Fibroblast of gingiva (primary cell): ENCODE data around the gene TP63.

Source experiments
- DNase-seq: peaks from one replicate; pipeline ENCODE4 v3.0.0-alpha.2; 2011; ENCODE audit warnings: low read depth

TP63 gene

GRCh38 chr3:189911001-189911400 lies 279.8 kb downstream of the TP63 start:
- DNase-seq: no peak

GRCh38 chr3:189914799-189915198 lies 283.6 kb downstream of the TP63 start:
- DNase-seq: peak; percentile 87

DNA sequence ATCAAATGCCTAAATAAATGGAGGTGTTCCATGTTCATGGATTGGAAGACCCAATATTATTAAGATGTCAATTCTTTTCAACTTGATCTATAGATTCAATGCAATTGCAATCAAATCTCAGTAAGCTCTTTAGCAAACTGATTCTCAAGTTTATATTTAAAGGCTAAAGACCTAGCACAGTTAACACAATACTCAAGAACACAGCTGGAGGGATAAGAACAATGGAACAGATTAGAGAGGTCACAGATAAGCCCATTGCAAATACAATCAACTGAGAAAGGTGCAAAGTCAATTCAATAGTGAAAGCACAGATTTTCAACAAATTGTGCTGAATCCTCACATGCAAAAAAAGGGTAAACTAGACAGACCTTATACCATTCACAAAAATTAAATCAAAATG lies 290.6 kb downstream of the TP63 start:
- no peak for DNase-seq

- no peak for DNase-seq
These were observed 297.0 kb downstream of the TP63 start for GRCh38 chr3:189927975-189928895.

DNA sequence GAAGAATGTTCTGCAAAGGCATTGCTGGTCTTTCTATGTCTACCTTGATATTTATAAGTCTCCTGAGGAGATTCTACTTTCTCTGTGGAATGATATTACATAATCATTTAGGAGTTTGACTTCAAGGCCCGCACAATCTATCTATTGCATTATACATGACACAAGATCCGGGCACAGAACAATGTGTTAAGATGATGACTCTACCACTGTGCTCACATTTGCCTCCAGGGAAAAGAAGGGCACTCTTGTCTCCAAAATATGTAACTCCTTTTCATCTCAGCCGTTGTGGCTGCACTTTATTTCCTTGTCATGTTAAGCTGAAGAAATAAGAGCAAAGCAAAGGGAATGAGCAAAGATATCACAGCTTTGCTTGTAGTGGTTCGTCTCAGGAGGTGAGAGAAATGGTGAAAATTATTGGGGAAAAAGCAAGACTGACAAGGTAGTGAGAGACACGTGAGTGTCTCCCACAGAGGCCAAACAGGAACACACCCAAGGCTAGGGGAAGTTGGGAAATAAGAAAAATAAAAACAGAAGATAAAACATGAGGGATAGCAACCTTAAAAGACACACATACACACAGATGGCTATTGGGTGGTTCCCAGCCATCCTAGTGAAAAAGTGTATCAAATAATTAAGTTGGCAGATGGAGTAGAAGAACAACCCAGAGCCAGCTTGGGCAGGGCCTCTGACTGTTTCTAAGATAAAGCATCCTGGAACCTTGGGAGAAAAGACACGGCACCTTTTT lies 305.2 kb downstream of the TP63 start:
- no peak for DNase-seq

GRCh38 chr3:189937302-189938127 lies 306.3 kb downstream of the TP63 start:
- peak; percentile 82 for DNase-seq

DNA sequence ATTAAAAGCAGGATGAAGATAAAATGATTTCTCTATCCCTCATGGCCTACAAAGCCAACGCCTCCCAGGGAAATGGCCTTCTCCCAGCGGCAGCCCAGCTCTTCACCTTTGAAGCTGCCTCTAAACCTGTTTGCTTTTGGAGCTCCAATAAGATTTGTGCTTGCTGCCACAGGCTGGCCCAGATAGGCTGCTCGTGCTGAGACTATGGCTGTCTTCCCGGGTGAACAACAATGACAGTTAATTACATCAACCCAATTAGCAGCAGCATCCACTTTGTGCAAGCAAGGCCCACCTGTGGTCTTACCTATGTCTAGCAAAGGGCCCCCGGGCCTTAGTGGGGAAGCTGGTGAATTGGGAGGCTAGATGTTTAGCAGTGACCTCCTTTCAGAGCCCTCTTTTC lies 309.9 kb downstream of the TP63 start:
- no peak for DNase-seq

GRCh38 chr3:189941679-189942078 lies 310.5 kb downstream of the TP63 start:
- DNase-seq: no peak

- no peak for DNase-seq
These were observed 311.8 kb downstream of the TP63 start for GRCh38 chr3:189942948-189943347.

DNA sequence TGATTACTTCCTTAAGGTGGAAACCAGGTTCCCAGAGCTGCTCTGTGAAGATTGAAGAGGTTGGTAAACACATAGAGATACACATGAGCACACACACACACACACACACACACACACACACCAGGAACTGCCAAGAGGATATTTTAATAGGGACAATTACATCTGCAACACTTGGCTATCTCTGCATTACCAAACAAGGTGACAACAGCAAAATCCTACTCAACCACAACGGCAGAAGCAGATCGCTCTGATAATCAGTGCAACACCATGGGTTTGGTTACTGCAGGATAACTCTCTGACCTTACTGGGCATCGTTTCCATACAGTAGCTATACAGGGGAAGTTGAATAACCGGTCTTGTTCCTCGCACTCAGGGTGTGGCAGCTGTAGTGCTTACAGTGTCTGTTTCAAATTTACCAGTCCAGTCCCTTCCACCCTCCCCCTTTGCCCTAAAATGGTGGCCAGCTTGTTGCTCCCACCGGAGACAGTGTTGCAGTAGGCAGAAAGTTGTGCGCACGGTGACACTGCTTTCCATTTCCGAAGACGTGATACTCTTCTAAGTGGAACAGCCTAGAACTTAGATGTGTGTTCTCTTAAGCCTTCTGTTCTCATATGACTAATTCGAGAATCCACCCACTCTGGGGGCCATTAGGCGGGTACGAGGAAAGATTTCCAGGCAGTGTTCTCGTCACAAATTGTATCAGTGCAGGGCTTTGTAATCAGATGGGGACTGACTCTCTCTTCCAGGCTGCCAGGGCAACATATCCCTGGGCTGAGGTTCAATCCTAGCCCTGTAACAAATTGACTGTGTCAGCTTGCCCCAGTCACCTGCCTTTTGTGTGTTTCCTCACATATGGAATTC lies 313.3 kb downstream of the TP63 start:
- DNase-seq: no peak

- DNase-seq: no peak
These were observed 314.9 kb downstream of the TP63 start for GRCh38 chr3:189945935-189946709.
